HepG2 (cell line): ENCODE results near the gene SLC25A11. TPM values are rescaled to one million over a fixed set of nuclear protein-coding genes. Genes with fewer than 3 reads are reported as not detected.

Source experiments
- HOXD1 ChIP-seq: sonication (generic); formaldehyde crosslinking; IDR thresholded peaks from 2 replicates; pipeline ENCODE4 v1.5.0; 2020; ENCODE audit warnings: missing genetic modification reagents
- JUND ChIP-seq: sonication (generic); formaldehyde crosslinking; IDR thresholded peaks from 2 replicates; pipeline ENCODE4 v1.8.0; 2022; ENCODE audit warnings: mild to moderate bottlenecking, missing genetic modification reagents
- MBD4 ChIP-seq: IDR thresholded peaks from 2 replicates; pipeline ENCODE4 v1.6.1; 2012; ENCODE audit warnings: low read length, inconsistent platforms, borderline replicate concordance
- MXD1 ChIP-seq: sonication (generic); formaldehyde crosslinking; IDR thresholded peaks from 2 replicates; pipeline ENCODE4 v1.4.0; 2020; ENCODE audit warnings: mild to moderate bottlenecking, missing genetic modification reagents
- PAF1 ChIP-seq: IDR thresholded peaks from 2 replicates; pipeline ENCODE4 v1.6.1; 2016; ENCODE audit warnings: missing genetic modification reagents, missing compliant biosample characterization
- PAXIP1 ChIP-seq: sonication (generic); formaldehyde crosslinking; conservative IDR thresholded peaks from 2 replicates; pipeline ENCODE4 v1.4.0; 2020; ENCODE audit warnings: mild to moderate bottlenecking, missing genetic modification reagents, moderate library complexity
- PHF21A ChIP-seq: sonication (generic); formaldehyde crosslinking; IDR thresholded peaks from 2 replicates; pipeline ENCODE4 v1.5.0; 2020; ENCODE audit warnings: mild to moderate bottlenecking, missing genetic modification reagents
- PTBP1 ChIP-seq: fragments of 200-400 bp; formaldehyde crosslinking; IDR thresholded peaks from 2 replicates; pipeline ENCODE4 v1.6.1; 2018; ENCODE audit warnings: low read length, low read depth; ENCODE audit not compliant: poor library complexity, severe bottlenecking
- SATB2 ChIP-seq: sonication (generic); formaldehyde crosslinking; IDR thresholded peaks from 2 replicates; pipeline ENCODE4 v1.5.0; 2020; ENCODE audit warnings: missing genetic modification reagents
- ZNF543 ChIP-seq: sonication (generic); formaldehyde crosslinking; IDR thresholded peaks from 2 replicates; pipeline ENCODE4 v1.4.0; 2020; ENCODE audit warnings: mild to moderate bottlenecking, missing genetic modification reagents
- ZNF570 ChIP-seq: sonication (generic); formaldehyde crosslinking; IDR thresholded peaks from 2 replicates; pipeline ENCODE4 v1.4.0; 2020; ENCODE audit warnings: mild to moderate bottlenecking, missing genetic modification reagents, borderline replicate concordance
- ZNF710 ChIP-seq: sonication (generic); formaldehyde crosslinking; IDR thresholded peaks from 2 replicates; pipeline ENCODE4 v1.5.0; 2020; ENCODE audit warnings: mild to moderate bottlenecking, missing genetic modification reagents, borderline replicate concordance
- ZNF773 ChIP-seq: sonication (generic); formaldehyde crosslinking; IDR thresholded peaks from 2 replicates; pipeline ENCODE4 v1.4.0; 2020; ENCODE audit warnings: missing genetic modification reagents, borderline replicate concordance
- ZSCAN12 ChIP-seq: sonication (generic); formaldehyde crosslinking; IDR thresholded peaks from 2 replicates; pipeline ENCODE4 v1.9.0; 2021; ENCODE audit warnings: mild to moderate bottlenecking, missing genetic modification reagents
- polyA plus RNA-seq, 8 experiments: library from polyadenylated mRNA; depleted of rRNA in 3 of 8; stranded (reverse) in 7 of 8; unstranded in 1 of 8; fragments of >200 nt; fragmentation: Illumina TruSeq in 4 of 8; extraction: Trizol in 4 of 8; gene quantifications; 2 replicates each; pipeline versions ENCODE4 v1.2.1 to v1.2.3, GENCODE V29; 2011 to 2016; ENCODE audit warnings: low read depth in 4 of 8, missing spikeins in 1 of 8, mixed read lengths in 1 of 8; ENCODE audit not compliant: insufficient read depth in 1 of 8
- total RNA-seq, 5 experiments: library from RNA; depleted of rRNA; stranded (reverse); fragments of >200 nt; fragmentation: Illumina TruSeq; extraction: Trizol; gene quantifications; 2 replicates each; pipeline ENCODE4 v1.2.3, GENCODE V29; 2016; ENCODE audit warnings: low read depth in 1 of 5
- TF ChIP-seq, protein P1 (sequence below): sonication (generic); formaldehyde crosslinking; IDR thresholded peaks from 2 replicates; pipeline ENCODE4 v1.4.0; 2020; ENCODE audit warnings: missing genetic modification reagents

The SLC25A11 gene
- total and polyA plus RNA-seq, 2 of the 13 experiments (the other 11 are each of a cell fraction or from before 2014, with no cell fraction given), result 35.4 to 47.2 TPM

DNA sequence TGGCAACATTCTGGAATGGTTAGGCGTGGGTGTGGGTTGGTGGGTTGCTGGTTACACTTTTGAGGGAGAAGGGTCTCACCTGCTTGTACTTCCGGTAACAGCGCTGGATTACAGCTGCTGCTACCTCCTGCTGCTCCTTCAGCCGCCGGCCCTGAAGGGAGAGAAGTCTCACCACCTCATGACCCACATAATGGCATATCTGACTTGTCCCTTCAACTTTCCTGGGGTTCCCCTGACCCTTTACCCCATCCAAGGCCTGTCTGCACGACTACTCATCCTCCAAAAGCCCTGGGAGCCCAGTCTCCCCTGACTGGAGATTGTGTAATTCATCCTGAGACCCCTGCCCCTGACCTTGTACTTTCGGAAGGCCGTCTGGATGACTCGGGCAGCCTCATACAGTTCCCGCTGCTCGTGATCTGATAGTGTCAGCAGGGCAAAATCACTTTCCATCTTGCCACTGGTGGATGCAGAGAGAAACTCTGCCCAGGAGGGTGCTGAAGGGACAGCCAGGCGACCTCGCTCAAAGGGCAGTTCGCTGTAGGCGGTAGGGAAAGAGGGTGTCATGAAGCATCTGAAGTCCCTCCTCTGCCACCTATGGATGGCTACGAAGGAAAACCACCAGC, 29.8 kb upstream of the SLC25A11 start (continued):
- TF ChIP-seq, protein P1, sequence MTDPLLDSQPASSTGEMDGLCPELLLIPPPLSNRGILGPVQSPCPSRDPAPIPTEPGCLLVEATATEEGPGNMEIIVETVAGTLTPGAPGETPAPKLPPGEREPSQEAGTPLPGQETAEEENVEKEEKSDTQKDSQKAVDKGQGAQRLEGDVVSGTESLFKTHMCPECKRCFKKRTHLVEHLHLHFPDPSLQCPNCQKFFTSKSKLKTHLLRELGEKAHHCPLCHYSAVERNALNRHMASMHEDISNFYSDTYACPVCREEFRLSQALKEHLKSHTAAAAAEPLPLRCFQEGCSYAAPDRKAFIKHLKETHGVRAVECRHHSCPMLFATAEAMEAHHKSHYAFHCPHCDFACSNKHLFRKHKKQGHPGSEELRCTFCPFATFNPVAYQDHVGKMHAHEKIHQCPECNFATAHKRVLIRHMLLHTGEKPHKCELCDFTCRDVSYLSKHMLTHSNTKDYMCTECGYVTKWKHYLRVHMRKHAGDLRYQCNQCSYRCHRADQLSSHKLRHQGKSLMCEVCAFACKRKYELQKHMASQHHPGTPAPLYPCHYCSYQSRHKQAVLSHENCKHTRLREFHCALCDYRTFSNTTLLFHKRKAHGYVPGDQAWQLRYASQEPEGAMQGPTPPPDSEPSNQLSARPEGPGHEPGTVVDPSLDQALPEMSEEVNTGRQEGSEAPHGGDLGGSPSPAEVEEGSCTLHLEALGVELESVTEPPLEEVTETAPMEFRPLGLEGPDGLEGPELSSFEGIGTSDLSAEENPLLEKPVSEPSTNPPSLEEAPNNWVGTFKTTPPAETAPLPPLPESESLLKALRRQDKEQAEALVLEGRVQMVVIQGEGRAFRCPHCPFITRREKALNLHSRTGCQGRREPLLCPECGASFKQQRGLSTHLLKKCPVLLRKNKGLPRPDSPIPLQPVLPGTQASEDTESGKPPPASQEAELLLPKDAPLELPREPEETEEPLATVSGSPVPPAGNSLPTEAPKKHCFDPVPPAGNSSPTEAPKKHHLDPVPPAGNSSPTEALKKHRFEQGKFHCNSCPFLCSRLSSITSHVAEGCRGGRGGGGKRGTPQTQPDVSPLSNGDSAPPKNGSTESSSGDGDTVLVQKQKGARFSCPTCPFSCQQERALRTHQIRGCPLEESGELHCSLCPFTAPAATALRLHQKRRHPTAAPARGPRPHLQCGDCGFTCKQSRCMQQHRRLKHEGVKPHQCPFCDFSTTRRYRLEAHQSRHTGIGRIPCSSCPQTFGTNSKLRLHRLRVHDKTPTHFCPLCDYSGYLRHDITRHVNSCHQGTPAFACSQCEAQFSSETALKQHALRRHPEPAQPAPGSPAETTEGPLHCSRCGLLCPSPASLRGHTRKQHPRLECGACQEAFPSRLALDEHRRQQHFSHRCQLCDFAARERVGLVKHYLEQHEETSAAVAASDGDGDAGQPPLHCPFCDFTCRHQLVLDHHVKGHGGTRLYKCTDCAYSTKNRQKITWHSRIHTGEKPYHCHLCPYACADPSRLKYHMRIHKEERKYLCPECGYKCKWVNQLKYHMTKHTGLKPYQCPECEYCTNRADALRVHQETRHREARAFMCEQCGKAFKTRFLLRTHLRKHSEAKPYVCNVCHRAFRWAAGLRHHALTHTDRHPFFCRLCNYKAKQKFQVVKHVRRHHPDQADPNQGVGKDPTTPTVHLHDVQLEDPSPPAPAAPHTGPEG (CRISPR knock-in tag), result peak; percentile 54; the same call in 1 of the 2 replicates
- TF ChIP-seq MXD1 (CRISPR knock-in tag), result no peak
- no peak for TF ChIP-seq PTBP1
- no peak for TF ChIP-seq MBD4
- no peak for TF ChIP-seq SATB2
- no peak for TF ChIP-seq JUND (CRISPR knock-in tag)
- TF ChIP-seq ZNF710, result no peak
- peak; percentile 28; the same call in 1 of the 2 replicates for TF ChIP-seq PAXIP1 (CRISPR knock-in tag)
- no peak for TF ChIP-seq PHF21A
- no peak for TF ChIP-seq HOXD1 (CRISPR knock-in tag)
- no peak for TF ChIP-seq PAF1 (CRISPR knock-in tag)
- no peak for TF ChIP-seq ZNF543 (CRISPR knock-in tag)
- no peak for TF ChIP-seq ZNF773 (CRISPR knock-in tag)
- no peak for TF ChIP-seq ZNF570
- TF ChIP-seq ZSCAN12, result no peak
